H1 (cell line): Measurements from ENCODE around the gene CLN6.

Source experiments
- CHD2 ChIP-seq: IDR thresholded peaks from 2 replicates; pipeline ENCODE4 v1.6.1; 2012; ENCODE audit warnings: low read length, improper control_type of control experiment
- EP300 ChIP-seq, 2 experiments: IDR thresholded peaks; 1 replicate in 1 of 2; 2 replicates in 1 of 2; pipeline ENCODE4 v1.6.1; 2011 to 2012; ENCODE audit warnings: low read depth in 2 of 2, low read length in 2 of 2, mild to moderate bottlenecking in 2 of 2, borderline replicate concordance in 1 of 2, inconsistent platforms in 1 of 2, moderate library complexity in 1 of 2
- EZH2 ChIP-seq: fragments of 200-600 bp; sonication (generic); IDR thresholded peaks from 2 replicates; pipeline ENCODE4 v1.7.1; 2012; ENCODE audit warnings: low read depth, mild to moderate bottlenecking, moderate library complexity, low read length, inconsistent platforms; ENCODE audit not compliant: severe bottlenecking
- JUND ChIP-seq: IDR thresholded peaks from 2 replicates; pipeline ENCODE4 v1.6.1; 2011; ENCODE audit warnings: mild to moderate bottlenecking, improper control_type of control experiment, low read length
- NRF1 ChIP-seq: IDR thresholded peaks from 2 replicates; pipeline ENCODE4 v1.6.1; 2011; ENCODE audit warnings: mild to moderate bottlenecking, low read depth, low read length, improper control_type of control experiment
- POLR2A ChIP-seq, 2 experiments: IDR thresholded peaks; 1 replicate in 1 of 2; 2 replicates in 1 of 2; pipeline ENCODE4 v1.6.1; 2011; ENCODE audit warnings: low read depth in 2 of 2, low read length in 2 of 2, mild to moderate bottlenecking in 2 of 2; ENCODE audit errors: control extremely low read depth in 1 of 2
- POLR2AphosphoS5 ChIP-seq: IDR thresholded peaks from 2 replicates; pipeline ENCODE4 v1.6.1; 2011; ENCODE audit warnings: low read depth, low read length
- RAD21 ChIP-seq, 2 experiments: IDR thresholded peaks in 1 of 2; conservative IDR thresholded peaks in 1 of 2; 2 replicates each; pipeline ENCODE4 v1.6.1; 2011; ENCODE audit warnings: low read depth in 2 of 2, low read length in 2 of 2, improper control_type of control experiment in 1 of 2, inconsistent platforms in 1 of 2, mild to moderate bottlenecking in 1 of 2, moderate library complexity in 1 of 2
- TEAD4 ChIP-seq: IDR thresholded peaks from 2 replicates; pipeline ENCODE4 v1.6.1; 2012; ENCODE audit warnings: low read depth, low read length, inconsistent platforms, mixed read lengths
- ZNF274 ChIP-seq: IDR thresholded peaks from 2 replicates; pipeline ENCODE4 v1.7.0; 2012; ENCODE audit warnings: low read length, borderline replicate concordance; ENCODE audit errors: extremely low read depth
- TF ChIP-seq, protein P1 (sequence below), 3 experiments: IDR thresholded peaks; 1 replicate in 2 of 3; 2 replicates in 1 of 3; pipeline versions ENCODE4 v1.5.1 to v1.6.1; 2011; ENCODE audit warnings: low read length in 3 of 3, mild to moderate bottlenecking in 3 of 3, inconsistent platforms in 2 of 3, low read depth in 1 of 3, moderate library complexity in 1 of 3; ENCODE audit not compliant: insufficient read depth in 1 of 3; ENCODE audit errors: control extremely low read depth in 1 of 3
- TF ChIP-seq, protein P2 (sequence below): IDR thresholded peaks from 2 replicates; pipeline ENCODE4 v1.6.1; 2012; ENCODE audit warnings: inconsistent platforms
- TF ChIP-seq, protein P3 (sequence below): IDR thresholded peaks from 2 replicates; pipeline ENCODE4 v1.6.1; 2011; ENCODE audit warnings: low read length, improper control_type of control experiment

DNA sequence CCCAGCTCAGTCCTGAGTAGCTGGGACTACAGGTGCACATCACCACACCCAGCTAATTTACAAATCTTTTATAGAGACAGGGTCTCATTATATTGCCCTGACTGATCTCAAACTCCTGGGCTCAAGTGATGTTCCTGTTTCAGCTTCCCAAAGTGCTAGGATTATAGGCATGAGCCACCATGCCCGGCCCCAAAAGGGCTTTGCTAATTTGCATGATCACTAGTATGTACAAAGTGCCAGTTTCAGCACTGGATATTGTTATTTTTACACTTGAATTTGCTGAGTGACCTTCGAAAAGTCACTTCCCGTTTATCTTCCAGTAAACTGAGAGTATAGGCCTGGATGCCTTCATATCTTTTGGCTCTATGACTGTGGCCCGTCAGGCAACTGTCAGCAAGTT is 12.2 kb downstream of the CLN6 start:
- TF ChIP-seq, protein P1, sequence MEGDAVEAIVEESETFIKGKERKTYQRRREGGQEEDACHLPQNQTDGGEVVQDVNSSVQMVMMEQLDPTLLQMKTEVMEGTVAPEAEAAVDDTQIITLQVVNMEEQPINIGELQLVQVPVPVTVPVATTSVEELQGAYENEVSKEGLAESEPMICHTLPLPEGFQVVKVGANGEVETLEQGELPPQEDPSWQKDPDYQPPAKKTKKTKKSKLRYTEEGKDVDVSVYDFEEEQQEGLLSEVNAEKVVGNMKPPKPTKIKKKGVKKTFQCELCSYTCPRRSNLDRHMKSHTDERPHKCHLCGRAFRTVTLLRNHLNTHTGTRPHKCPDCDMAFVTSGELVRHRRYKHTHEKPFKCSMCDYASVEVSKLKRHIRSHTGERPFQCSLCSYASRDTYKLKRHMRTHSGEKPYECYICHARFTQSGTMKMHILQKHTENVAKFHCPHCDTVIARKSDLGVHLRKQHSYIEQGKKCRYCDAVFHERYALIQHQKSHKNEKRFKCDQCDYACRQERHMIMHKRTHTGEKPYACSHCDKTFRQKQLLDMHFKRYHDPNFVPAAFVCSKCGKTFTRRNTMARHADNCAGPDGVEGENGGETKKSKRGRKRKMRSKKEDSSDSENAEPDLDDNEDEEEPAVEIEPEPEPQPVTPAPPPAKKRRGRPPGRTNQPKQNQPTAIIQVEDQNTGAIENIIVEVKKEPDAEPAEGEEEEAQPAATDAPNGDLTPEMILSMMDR (IDR thresholded peaks at IDR 0.05; ENCODE audit: control extremely low read depth in 1 of 3, insufficient read depth in 1 of 3, low read depth in 1 of 3, low read length in 3 of 3): no peak
- TF ChIP-seq, protein P2, sequence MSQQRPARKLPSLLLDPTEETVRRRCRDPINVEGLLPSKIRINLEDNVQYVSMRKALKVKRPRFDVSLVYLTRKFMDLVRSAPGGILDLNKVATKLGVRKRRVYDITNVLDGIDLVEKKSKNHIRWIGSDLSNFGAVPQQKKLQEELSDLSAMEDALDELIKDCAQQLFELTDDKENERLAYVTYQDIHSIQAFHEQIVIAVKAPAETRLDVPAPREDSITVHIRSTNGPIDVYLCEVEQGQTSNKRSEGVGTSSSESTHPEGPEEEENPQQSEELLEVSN: no peak
- TF ChIP-seq, protein P3, sequence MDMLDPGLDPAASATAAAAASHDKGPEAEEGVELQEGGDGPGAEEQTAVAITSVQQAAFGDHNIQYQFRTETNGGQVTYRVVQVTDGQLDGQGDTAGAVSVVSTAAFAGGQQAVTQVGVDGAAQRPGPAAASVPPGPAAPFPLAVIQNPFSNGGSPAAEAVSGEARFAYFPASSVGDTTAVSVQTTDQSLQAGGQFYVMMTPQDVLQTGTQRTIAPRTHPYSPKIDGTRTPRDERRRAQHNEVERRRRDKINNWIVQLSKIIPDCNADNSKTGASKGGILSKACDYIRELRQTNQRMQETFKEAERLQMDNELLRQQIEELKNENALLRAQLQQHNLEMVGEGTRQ: no peak
- TF ChIP-seq ZNF274 (no peak), EP300 (IDR thresholded peaks at IDR 0.05; ENCODE audit: borderline replicate concordance in 1 of 2, low read depth in 2 of 2, low read length in 2 of 2) (no peak), EZH2 (no peak), NRF1 (no peak), CHD2 (no peak), POLR2AphosphoS5 (no peak), POLR2A (IDR thresholded peaks at IDR 0.05; ENCODE audit: control extremely low read depth in 1 of 2, low read depth in 2 of 2, low read length in 2 of 2) (no peak), TEAD4 (no peak), RAD21 (IDR thresholded peaks at IDR 0.05 in 1 of 2, conservative IDR thresholded peaks at IDR 0.05 in 1 of 2; ENCODE audit: low read depth in 2 of 2, low read length in 2 of 2) (no peak), JUND (no peak)
